NCI-H345 treated with DMSO at 0.1 percent for 48 hours (cell line): Measurements from ENCODE around the gene TPSD1.
A peak's percentile ranks its signal among the peaks of the same experiment; 100 is the strongest.
"Not testable (repeated sequence)": the region's sequence is repeated elsewhere in the genome, so short reads cannot be mapped to it uniquely, and the experiment has no call there.

Experiments used
- DNase-seq: peaks from one replicate; lab custom pipeline; 2025; ENCODE audit not compliant: unreplicated experiment; lab: John Stamatoyannopoulos, UW

Gene TPSD1

GRCh38 chr16:1262210-1262845, 6.5 kb downstream of the TPSD1 start:
- DNase-seq: no peak

GRCh38 chr16:1262846-1263221, 7.0 kb downstream of the TPSD1 start:
- no peak for DNase-seq

GRCh38 chr16:1263591-1264344, 7.9 kb downstream of the TPSD1 start:
- DNase-seq: no peak

GRCh38 chr16:1264345-1265089, 8.6 kb downstream of the TPSD1 start:
- DNase-seq: no peak

GRCh38 chr16:1265090-1265630, 9.3 kb downstream of the TPSD1 start:
- no peak for DNase-seq

GRCh38 chr16:1265826-1266225, 10.0 kb downstream of the TPSD1 start:
- no peak for DNase-seq

GRCh38 chr16:1269418-1269817, 13.5 kb downstream of the TPSD1 start:
- not testable (repeated sequence) for DNase-seq

GRCh38 chr16:1271380-1271723, 15.5 kb downstream of the TPSD1 start:
- no peak for DNase-seq

- peak; percentile 91 for DNase-seq
These were observed 16.0 kb downstream of the TPSD1 start for GRCh38 chr16:1271724-1272413.

GRCh38 chr16:1272453-1273198, 16.8 kb downstream of the TPSD1 start:
- DNase-seq: no peak

GRCh38 chr16:1273816-1274215, 17.9 kb downstream of the TPSD1 start:
- no peak for DNase-seq

GRCh38 chr16:1274767-1275166, 18.9 kb downstream of the TPSD1 start:
- DNase-seq: no peak

- no peak for DNase-seq
These were observed 20.1 kb downstream of the TPSD1 start for GRCh38 chr16:1275791-1276579.

- no peak for DNase-seq
These were observed 20.7 kb downstream of the TPSD1 start for GRCh38 chr16:1276580-1276878.

- DNase-seq: no peak
These were observed 21.3 kb downstream of the TPSD1 start for GRCh38 chr16:1277151-1277598.

- DNase-seq: no peak
These were observed 21.9 kb downstream of the TPSD1 start for GRCh38 chr16:1277617-1278282.

GRCh38 chr16:1278477-1278876, 22.6 kb downstream of the TPSD1 start:
- DNase-seq: no peak

GRCh38 chr16:1279081-1279944, 23.4 kb downstream of the TPSD1 start:
- no peak for DNase-seq
